ENCODE results near the gene TOMM20L.
A peak's percentile ranks its signal among the peaks of the same experiment; 100 is the strongest.

TOMM20L gene

GRCh38 chr14:58427281-58428117, 31.8 kb downstream of the TOMM20L start, which contains the start of the genes KIAA0586 and TIMM9:
Gene KIAA0586, plus strand, starts transcription at chr14:58427719. Its CDS starts 546 bp downstream, at chr14:58428265.
Gene TIMM9, minus strand, starts transcription at chr14:58427531. Its CDS starts 15,586 bp downstream, at chr14:58411945.
- peak; percentile 95 for DNase-seq

GRCh38 chr14:58428118-58428683, 32.5 kb downstream of the TOMM20L start:
- peak; percentile 3 for DNase-seq

DNA sequence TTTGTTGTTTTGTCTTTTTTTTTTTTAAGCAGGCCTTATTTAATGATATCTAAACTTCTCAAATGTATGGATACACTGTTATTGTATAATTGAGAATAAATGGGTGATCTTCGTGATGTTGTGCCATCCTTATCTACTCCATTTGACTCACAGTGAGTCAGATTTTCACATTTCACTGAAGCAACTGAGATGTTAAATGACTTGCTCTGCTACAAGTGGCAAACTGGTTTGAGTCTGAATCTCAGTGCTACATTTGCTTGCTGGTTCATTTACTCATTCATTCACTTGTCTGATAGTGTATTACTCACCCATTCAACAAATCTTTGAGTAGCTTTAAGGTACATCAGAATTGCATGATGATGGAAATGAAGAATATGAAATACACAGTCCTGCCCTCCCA, 34.4 kb downstream of the TOMM20L start:
- no peak for DNase-seq

DNA sequence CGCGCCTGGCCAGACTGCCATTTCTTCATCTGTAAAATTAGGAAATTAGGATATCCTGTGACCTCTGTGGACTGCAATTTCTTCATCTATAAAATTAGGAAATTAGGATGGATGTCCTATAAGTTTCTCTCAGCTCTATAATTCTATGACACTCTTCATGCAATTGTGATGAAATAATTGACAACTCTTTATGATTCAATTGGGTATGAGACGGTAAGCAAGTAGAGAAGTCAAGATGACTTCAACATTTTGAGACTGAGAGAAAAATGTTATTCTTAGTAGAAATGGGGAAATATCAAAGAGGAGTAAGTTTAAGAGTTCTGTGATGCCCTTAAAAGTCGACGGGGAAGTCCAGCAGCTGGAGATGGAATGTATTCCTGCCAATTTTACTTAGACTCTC, 43.7 kb downstream of the TOMM20L start:
- DNase-seq, result no peak

- no peak for DNase-seq
These were observed 48.9 kb downstream of the TOMM20L start for GRCh38 chr14:58444627-58445026.

- DNase-seq, result no peak
These were observed 60.0 kb downstream of the TOMM20L start for GRCh38 chr14:58455593-58456265.
